Neural progenitor cell (in vitro differentiated cells): ENCODE measurements around the gene ZNRF1.

Experiments used
- EZH2 ChIP-seq: fragments of 200-600 bp; sonication (generic); IDR thresholded peaks from 2 replicates; pipeline ENCODE4 v1.6.1; 2017; ENCODE audit warnings: antibody characterized with exemption, mild to moderate bottlenecking, moderate library complexity
- TF ChIP-seq, protein P1 (sequence below): fragments of 200-600 bp; sonication (generic); IDR thresholded peaks from 2 replicates; pipeline ENCODE4 v1.5.1; 2017; ENCODE audit warnings: antibody characterized with exemption, mild to moderate bottlenecking

DNA sequence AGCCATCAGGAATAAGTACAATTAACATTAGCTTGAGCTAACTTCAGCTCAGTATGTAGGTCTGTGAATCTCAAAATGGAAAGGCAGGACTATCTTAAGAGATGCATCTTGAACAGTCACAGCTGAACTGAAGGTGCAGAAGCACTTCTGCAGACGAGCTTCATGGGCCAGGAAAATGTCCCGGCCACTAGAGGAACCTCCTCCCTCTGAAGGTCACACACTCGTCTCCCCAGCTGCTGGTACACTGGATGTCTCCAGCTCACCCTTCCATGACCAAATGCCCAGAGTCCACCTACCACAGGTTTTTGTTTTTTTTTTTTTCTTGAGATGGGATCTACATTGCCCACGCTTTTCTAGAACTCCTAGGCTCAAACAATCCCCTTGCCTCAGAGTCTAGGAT lies 47.1 kb upstream of the ZNRF1 start:
- TF ChIP-seq, protein P1, sequence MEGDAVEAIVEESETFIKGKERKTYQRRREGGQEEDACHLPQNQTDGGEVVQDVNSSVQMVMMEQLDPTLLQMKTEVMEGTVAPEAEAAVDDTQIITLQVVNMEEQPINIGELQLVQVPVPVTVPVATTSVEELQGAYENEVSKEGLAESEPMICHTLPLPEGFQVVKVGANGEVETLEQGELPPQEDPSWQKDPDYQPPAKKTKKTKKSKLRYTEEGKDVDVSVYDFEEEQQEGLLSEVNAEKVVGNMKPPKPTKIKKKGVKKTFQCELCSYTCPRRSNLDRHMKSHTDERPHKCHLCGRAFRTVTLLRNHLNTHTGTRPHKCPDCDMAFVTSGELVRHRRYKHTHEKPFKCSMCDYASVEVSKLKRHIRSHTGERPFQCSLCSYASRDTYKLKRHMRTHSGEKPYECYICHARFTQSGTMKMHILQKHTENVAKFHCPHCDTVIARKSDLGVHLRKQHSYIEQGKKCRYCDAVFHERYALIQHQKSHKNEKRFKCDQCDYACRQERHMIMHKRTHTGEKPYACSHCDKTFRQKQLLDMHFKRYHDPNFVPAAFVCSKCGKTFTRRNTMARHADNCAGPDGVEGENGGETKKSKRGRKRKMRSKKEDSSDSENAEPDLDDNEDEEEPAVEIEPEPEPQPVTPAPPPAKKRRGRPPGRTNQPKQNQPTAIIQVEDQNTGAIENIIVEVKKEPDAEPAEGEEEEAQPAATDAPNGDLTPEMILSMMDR = no peak
- TF ChIP-seq EZH2 = no peak
